IMR-90 (cell line): ENCODE data around the gene ARL4A. TPM values are rescaled to one million over a fixed set of nuclear protein-coding genes. Genes with fewer than 3 reads are reported as not detected.

Source experiments
- ATAC-seq: fragments of 200-7000 bp; cut with Tn5 transposase; 2 replicates; pipeline ENCODE4 v1.9.1; 2020; ENCODE audit warnings: low read depth, mild to moderate bottlenecking, moderate library complexity
- BruUV-seq: library from RNA; stranded (reverse); fragments of 400-500 nt; replicated peaks from 2 replicates; lab custom pipeline; 2021; lab: Mats Ljungman, UMichigan
- CTCF ChIA-PET: fragments of 300-600 bp; formaldehyde crosslinking; extraction: SDS; loops from one replicate; lab custom pipeline; 2021; ENCODE audit warnings: antibody characterized with exemption; lab: Yijun Ruan, JAX
- POLR2A ChIA-PET: fragments of 300-600 bp; sonication (Branson Sonifier 250); formaldehyde crosslinking; loops from one replicate; lab custom pipeline; 2022; ENCODE audit warnings: antibody characterized with exemption; ENCODE audit not compliant: unreplicated experiment; lab: Charles Lee
- DNase-seq: peaks from one replicate; pipeline ENCODE4 v3.0.0; 2013
- H2AFZ ChIP-seq: replicated peaks from 2 replicates; pipeline ENCODE3; 2013; ENCODE audit warnings: low read length, mild to moderate bottlenecking; ENCODE audit not compliant: poor library complexity
- H2AK5ac ChIP-seq: 2 replicates; pipeline ENCODE4 v1.6.1; 2013; ENCODE audit warnings: low read depth, low read length, inconsistent platforms
- H2AK9ac ChIP-seq: replicated peaks from 2 replicates; pipeline ENCODE3; 2013; ENCODE audit warnings: mild to moderate bottlenecking, low read depth, low read length, moderate library complexity; ENCODE audit not compliant: poor library complexity
- H2BK120ac ChIP-seq: 2 replicates; pipeline ENCODE4 v1.6.1; 2013; ENCODE audit warnings: low read depth, low read length, inconsistent platforms
- H2BK15ac ChIP-seq: 3 replicates; pipeline ENCODE4 v1.6.1; 2013; ENCODE audit warnings: low read depth, low read length, inconsistent platforms
- H2BK20ac ChIP-seq: 2 replicates; pipeline ENCODE4 v1.6.1; 2013; ENCODE audit warnings: low read depth, mild to moderate bottlenecking, inconsistent platforms, low read length, moderate library complexity
- H2BK5ac ChIP-seq: 2 replicates; pipeline ENCODE4 v1.6.1; 2013; ENCODE audit warnings: mild to moderate bottlenecking, low read depth, low read length, inconsistent platforms; ENCODE audit not compliant: poor library complexity, severe bottlenecking
- H3K14ac ChIP-seq: replicated peaks from 2 replicates; pipeline ENCODE4 v1.6.1; 2013; ENCODE audit warnings: low read depth, low read length, inconsistent platforms
- H3K18ac ChIP-seq: 2 replicates; pipeline ENCODE4 v1.6.1; 2013; ENCODE audit warnings: low read depth, low read length, control low read depth
- H3K23ac ChIP-seq: 2 replicates; pipeline ENCODE4 v1.6.1; 2013; ENCODE audit warnings: low read depth, low read length, inconsistent platforms
- H3K27ac ChIP-seq: 2 replicates; pipeline ENCODE4 v1.5.1; 2013; ENCODE audit warnings: mild to moderate bottlenecking, control low read depth, low read length; ENCODE audit not compliant: insufficient read depth
- H3K27me3 ChIP-seq: 2 replicates; pipeline ENCODE4 v1.6.1; 2013; ENCODE audit warnings: low read length; ENCODE audit not compliant: control insufficient read depth, insufficient read depth
- H3K36me3 ChIP-seq: 2 replicates; pipeline ENCODE4 v1.6.1; 2013; ENCODE audit warnings: low read length, mixed read lengths; ENCODE audit not compliant: control insufficient read depth, insufficient read depth
- H3K4ac ChIP-seq: 2 replicates; pipeline ENCODE4 v1.6.1; 2013; ENCODE audit warnings: low read depth, low read length, inconsistent platforms
- H3K4me1 ChIP-seq: 2 replicates; pipeline ENCODE4 v1.6.1; 2013; ENCODE audit warnings: low read length, mixed read lengths; ENCODE audit not compliant: control insufficient read depth, insufficient read depth
- H3K4me2 ChIP-seq: 2 replicates; pipeline ENCODE4 v1.6.1; 2013; ENCODE audit warnings: low read depth, mild to moderate bottlenecking, control low read depth, low read length, moderate library complexity
- H3K4me3 ChIP-seq: 2 replicates; pipeline ENCODE4 v1.5.1; 2013; ENCODE audit warnings: low read depth, mild to moderate bottlenecking, control low read depth, low read length, moderate library complexity; ENCODE audit not compliant: insufficient read depth
- H3K56ac ChIP-seq: 2 replicates; pipeline ENCODE4 v1.6.1; 2013; ENCODE audit warnings: low read length, inconsistent platforms; ENCODE audit not compliant: insufficient read depth; ENCODE audit errors: extremely low read depth
- H3K79me1 ChIP-seq, 2 experiments: 2 replicates each; pipeline ENCODE4 v1.6.1; 2013; ENCODE audit warnings: low read length in 2 of 2, inconsistent platforms in 1 of 2, low read depth in 1 of 2
- H3K9ac ChIP-seq: 2 replicates; pipeline ENCODE4 v1.6.1; 2013; ENCODE audit warnings: low read depth, low read length, control low read depth
- H3K9me1 ChIP-seq: 2 replicates; pipeline ENCODE4 v1.6.1; 2013; ENCODE audit warnings: low read length, inconsistent platforms; ENCODE audit not compliant: insufficient read depth
- H3K9me3 ChIP-seq: 2 replicates; pipeline ENCODE4 v1.6.1; 2013; ENCODE audit warnings: low read length; ENCODE audit not compliant: control insufficient read depth, insufficient read depth
- H4K20me1 ChIP-seq: 2 replicates; pipeline ENCODE4 v1.6.1; 2013; ENCODE audit warnings: low read length, inconsistent platforms; ENCODE audit not compliant: insufficient read depth
- H4K5ac ChIP-seq: 2 replicates; pipeline ENCODE4 v1.6.1; 2013; ENCODE audit warnings: mild to moderate bottlenecking, low read depth, low read length, control low read depth
- H4K8ac ChIP-seq, 2 experiments: 2 replicates each; pipeline ENCODE4 v1.6.1; 2013; ENCODE audit warnings: low read depth in 2 of 2, low read length in 2 of 2, control low read depth in 1 of 2, inconsistent platforms in 1 of 2
- H4K91ac ChIP-seq: 2 replicates; pipeline ENCODE4 v1.6.1; 2013; ENCODE audit warnings: low read depth, low read length, inconsistent platforms; ENCODE audit not compliant: insufficient read depth
- MAZ ChIP-seq: IDR thresholded peaks from 2 replicates; pipeline ENCODE4 v1.6.1; 2012; ENCODE audit warnings: low read depth, mild to moderate bottlenecking, low read length, improper control_type of control experiment, moderate library complexity, borderline replicate concordance
- MXI1 ChIP-seq: IDR thresholded peaks from 2 replicates; pipeline ENCODE4 v1.6.1; 2012; ENCODE audit warnings: low read depth, mild to moderate bottlenecking, low read length, moderate library complexity, borderline replicate concordance
- NFE2L2 ChIP-seq: fragments of 150-350 bp; IDR thresholded peaks from 2 replicates; pipeline ENCODE4 v1.6.1; 2016; ENCODE audit warnings: low read depth, mild to moderate bottlenecking, low read length
- WGBS, 2 experiments: methylation state at CpG; one replicate each; pipeline versions ENCODE4 v1.1.5 to v1.1.7; 2013; ENCODE audit warnings: missing lambda C conversion rate in 2 of 2; ENCODE audit not compliant: insufficient read length in 1 of 2; ENCODE audit errors: extremely low coverage in 2 of 2; 5-methylcytosine and 5-hydroxymethylcytosine counted together
- dilution Hi-C: fragments of 300-500 bp; cut with HindIII; formaldehyde crosslinking; loops from one replicate; pipeline ENCODE4 v1.14.3; 2018; ENCODE audit warnings: low sequenced_read_pairs; ENCODE audit not compliant: unreplicated experiment
- in situ Hi-C: fragments of 300-500 bp; cut with MboI; formaldehyde crosslinking; loops from 3 replicates; pipeline ENCODE4 v1.14.3; 2019; ENCODE audit warnings: low sequenced_read_pairs, inconsistent platforms, mixed read lengths
- intact Hi-C: fragments of 100-400 bp; cut with micrococcal nuclease; formaldehyde crosslinking; loops from 2 replicates; pipeline ENCODE4 v1.10.0; 2022
- microRNA-seq, 2 experiments: library from miRNA; stranded (forward) in 1 of 2; unstranded in 1 of 2; fragments of 10-50 nt in 1 of 2; fragments of <30 nt in 1 of 2; gene quantifications in 1 of 2; microRNA quantifications in 1 of 2; one replicate each; pipeline versions ENCODE3 to v1.1.0; 2013 to 2020; ENCODE audit not compliant: insufficient read depth in 1 of 2, insufficient read length in 1 of 2, unreplicated experiment in 1 of 2
- polyA plus RNA-seq, 3 experiments: library from polyadenylated mRNA; depleted of rRNA; stranded (reverse); fragments of >200 nt; gene quantifications; 2 replicates each; pipeline ENCODE4 v1.2.3, GENCODE V29; 2012; ENCODE audit warnings: low replicate concordance in 1 of 3
- small RNA-seq, 5 experiments: library from RNA; depleted of rRNA; stranded (forward); fragments of <200 nt; gene quantifications; one replicate each; pipeline ENCODE3, GENCODE V24; 2012
- total RNA-seq: library from RNA; depleted of rRNA; stranded (reverse); fragments of >200 nt; gene quantifications from 2 replicates; pipeline ENCODE4 v1.2.3, GENCODE V29; 2012; rRNA removed

Gene ARL4A
- total and polyA plus RNA-seq, 2 of the 4 experiments (the other 2 are of a cell fraction), result 13.7 to 22.4 TPM

DNA sequence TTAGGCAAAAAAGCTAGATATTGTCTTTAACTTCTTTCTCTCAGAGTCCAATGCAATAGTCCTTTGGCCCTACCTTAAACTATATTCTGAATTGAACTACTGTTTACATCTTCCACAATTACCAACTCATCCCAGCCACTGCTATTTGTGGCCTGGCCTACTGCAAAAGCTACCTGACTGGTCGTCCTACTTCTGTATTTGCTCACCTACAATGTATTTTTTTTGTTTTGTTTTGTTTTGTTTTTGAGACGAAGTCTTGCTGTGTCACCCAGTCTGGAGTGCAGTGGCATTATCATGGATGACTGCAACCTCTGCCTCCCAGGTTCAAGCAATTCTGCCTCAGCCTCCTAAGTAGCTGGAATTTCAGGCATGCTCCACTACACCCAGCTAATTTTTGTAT is 51.2 kb downstream of the ARL4A start:
- no peak overlapping the region for H2BK5ac ChIP-seq
- no peak overlapping the region for H3K14ac ChIP-seq
- no peaks in the 10 kb centered on the region for H3K9me3 ChIP-seq
- H3K9me1 ChIP-seq, result no peaks in the 10 kb centered on the region
- TF ChIP-seq NFE2L2 (no peak), MXI1 (no peak), MAZ (no peak)
- intact Hi-C loops (no loop called here), in situ Hi-C loops (no loop called here), dilution Hi-C loops (no loop called here)
- H3K4me2 ChIP-seq, result no peak overlapping the region
- CTCF ChIA-PET, result no interaction called here
- no peak overlapping the region for H3K27ac ChIP-seq
- ATAC-seq (no peak), DNase-seq (no peak)
- no peak overlapping the region for H2AFZ ChIP-seq
- H2BK120ac ChIP-seq, result no peak overlapping the region
- H2BK15ac ChIP-seq, result no peak overlapping the region
- H3K4me1 ChIP-seq, result no peaks in the 10 kb centered on the region
- no peaks in the 10 kb centered on the region for H4K20me1 ChIP-seq
- no peak overlapping the region for H4K91ac ChIP-seq
- no TSS peak for BruUV-seq
- H2BK20ac ChIP-seq, result no peak overlapping the region
- H3K4me3 ChIP-seq, result no peak overlapping the region
- H4K5ac ChIP-seq, result no peak overlapping the region
- H4K8ac ChIP-seq, result no peak overlapping the region
- H3K18ac ChIP-seq, result no peak overlapping the region
- H3K27me3 ChIP-seq, result no peaks in the 10 kb centered on the region
- POLR2A ChIA-PET, result no interaction called here
- H2AK9ac ChIP-seq, result no peak overlapping the region
- WGBS, 2 experiments, result no CpG with 5 or more reads among the region's 2 CpGs
- no peak overlapping the region for H3K4ac ChIP-seq
- no peak overlapping the region for H2AK5ac ChIP-seq
- no peak overlapping the region for H3K23ac ChIP-seq
- no peak overlapping the region for H3K56ac ChIP-seq
- H3K79me1 ChIP-seq, result no peaks in the 10 kb centered on the region
- no peak overlapping the region for H3K9ac ChIP-seq
- H3K36me3 ChIP-seq, result no peaks in the 10 kb centered on the region

Small RNA genes lying within 50 kb of the gene (microRNA-seq; reads per million reads assigned to microRNA genes)
- not detected for gene RF00264 (ENCODE audit: insufficient read depth, insufficient read length)

Small RNA genes lying within 50 kb of the gene (small RNA-seq; reads per million reads assigned to genes)
- 0 reads per million in 5 experiments for gene RF00264

Other genes with a start within 250 kb of the ARL4A start
- under 0.01 TPM in 1 of 2 replicates, not detected in the other for gene SCIN, start 116.9 kb upstream of the ARL4A start, total RNA-seq
- gene SCIN, start 116.9 kb upstream of the ARL4A start, polyA plus RNA-seq (2012; rRNA removed), result 0.05 TPM in 1 of 2 replicates, not detected in the other